NCI-H1694 (cell line): ENCODE measurements around the gene STIM2.
"Not testable (repeated sequence)": the region's sequence is repeated elsewhere in the genome, so short reads cannot be mapped to it uniquely, and the experiment has no call there.

Experiments used
- DNase-seq: peaks from one replicate; lab custom pipeline; 2025; lab: John Stamatoyannopoulos, UW

Gene STIM2

GRCh38 chr4:26867914-26868684 is 7.5 kb downstream of the STIM2 start:
- DNase-seq = no peak

DNA sequence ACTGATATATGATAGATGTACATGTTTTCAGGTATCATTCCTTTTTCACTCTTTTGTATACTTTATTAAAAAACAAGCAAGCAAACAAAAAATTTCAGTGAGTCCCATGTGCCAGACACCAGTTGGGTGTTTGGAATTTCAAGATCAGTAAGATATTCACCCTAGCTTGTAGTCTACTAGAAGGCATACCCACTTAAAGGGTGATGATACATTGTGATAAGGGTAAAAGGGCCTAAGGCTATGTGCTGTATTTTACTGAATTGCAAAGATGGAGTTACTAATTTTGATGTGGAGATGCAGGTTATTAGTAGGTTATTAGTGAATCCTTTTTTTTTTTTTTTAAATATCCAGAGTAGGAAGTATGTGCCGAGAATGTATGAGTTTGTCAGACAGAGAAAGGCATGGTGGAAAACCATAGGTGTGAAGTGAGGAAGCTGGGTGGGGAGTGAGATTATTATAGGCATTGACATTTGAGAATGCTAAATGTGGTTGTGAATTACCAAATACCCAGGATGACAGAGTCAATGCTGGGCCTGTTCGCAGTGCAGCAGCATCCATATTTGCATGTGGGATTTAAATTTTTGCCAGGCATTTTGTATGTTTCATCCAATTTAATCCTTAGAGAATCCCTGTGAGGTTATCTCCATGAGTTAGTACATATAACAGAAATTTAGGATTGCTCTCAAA is 10.1 kb downstream of the STIM2 start:
- DNase-seq = no peak

DNA sequence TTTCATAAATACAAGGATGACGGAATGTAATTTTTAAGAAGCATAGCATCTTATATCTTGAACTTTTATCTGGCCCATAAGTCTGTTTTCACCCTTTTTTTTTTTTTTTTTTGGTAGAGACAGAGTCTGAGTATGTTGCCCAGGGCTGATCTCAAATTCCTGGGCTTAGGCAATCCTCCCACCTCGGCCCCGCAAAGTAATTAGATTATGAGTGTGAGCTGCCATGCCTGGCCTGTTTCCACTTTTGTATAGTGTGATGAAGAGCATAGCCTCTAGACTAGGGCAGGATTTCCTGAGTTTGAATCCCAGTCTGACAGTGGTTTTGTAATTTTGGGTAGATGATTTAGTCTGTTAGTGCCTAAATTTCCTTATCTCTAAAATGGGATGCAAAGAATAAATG is 11.0 kb downstream of the STIM2 start:
- no peak for DNase-seq

DNA sequence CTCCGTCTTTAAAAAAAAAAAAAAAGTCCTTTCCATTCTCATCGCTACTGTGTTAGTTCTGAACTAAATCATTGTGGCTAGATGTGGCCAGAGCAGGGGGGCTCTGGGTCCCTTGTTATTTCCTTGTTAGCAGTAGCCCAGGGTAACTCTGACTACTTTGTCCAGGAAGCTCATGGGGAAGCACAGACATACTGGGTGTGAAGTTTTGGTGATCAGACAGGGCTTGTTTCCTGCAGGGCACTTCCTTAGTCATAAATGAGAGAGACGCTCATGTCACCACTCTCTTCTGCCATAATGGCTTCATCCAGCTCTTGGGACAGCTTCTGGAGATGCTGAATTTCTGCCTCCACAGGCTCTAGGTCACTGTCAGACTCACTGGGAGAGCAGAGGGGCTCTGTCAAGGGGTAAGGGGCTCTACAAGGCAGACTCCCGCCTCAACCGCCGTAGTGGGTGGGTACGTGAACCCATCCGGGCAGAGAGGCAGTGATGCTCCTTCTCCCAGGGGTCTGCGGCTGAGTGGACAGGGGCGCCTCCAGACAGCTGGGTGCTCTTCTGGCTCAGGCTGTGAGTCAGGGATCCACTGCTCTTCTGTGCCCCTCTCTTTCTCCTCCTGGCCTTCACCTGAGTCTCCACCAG is 12.9 kb downstream of the STIM2 start:
- DNase-seq = no peak

GRCh38 chr4:26874110-26874509 is 13.5 kb downstream of the STIM2 start:
- no peak for DNase-seq

DNA sequence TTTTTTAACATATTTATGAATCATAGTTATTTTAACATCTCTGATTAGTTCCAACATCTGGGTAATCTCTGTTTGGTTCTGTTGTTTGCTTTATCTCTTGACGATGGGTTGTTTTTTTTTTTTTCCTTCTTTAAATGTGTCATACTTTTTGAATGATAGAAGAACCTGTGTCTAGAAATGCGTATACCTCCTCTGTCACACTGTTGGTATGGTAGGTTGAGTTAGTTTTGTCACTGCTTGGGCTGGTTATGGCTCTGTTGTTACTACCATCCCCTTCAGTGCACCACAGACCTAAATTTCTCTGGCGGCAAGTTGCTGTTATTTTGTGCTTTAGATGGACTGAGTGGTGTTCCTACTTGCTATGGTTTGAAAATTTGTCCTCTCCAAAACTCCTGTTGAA is 16.8 kb downstream of the STIM2 start:
- DNase-seq = no peak

- DNase-seq = no peak
Observed at GRCh38 chr4:26877961-26878360, 17.3 kb downstream of the STIM2 start.

- DNase-seq = no peak
Observed at GRCh38 chr4:26878794-26879391, 18.3 kb downstream of the STIM2 start.

GRCh38 chr4:26879805-26880204 is 19.2 kb downstream of the STIM2 start:
- no peak for DNase-seq

DNA sequence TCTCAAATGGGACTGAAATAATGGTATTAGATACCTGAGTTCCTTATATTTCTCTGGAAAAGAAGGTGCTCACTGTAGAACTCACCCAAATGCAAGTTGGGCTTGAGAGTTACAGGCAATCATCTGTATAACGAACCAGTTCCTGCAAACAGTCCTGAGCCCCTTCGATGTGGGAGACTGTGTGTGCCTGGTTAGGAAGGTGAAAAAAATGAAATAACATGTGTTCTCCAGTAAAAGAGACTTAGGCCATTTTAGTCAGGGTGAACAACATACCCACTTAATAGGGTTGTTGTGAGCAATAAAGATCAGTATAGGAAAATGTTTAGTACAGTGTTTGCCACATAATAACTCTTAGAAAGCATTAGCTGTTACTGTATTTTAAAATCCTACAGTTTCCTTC is 23.4 kb downstream of the STIM2 start:
- DNase-seq = no peak

DNA sequence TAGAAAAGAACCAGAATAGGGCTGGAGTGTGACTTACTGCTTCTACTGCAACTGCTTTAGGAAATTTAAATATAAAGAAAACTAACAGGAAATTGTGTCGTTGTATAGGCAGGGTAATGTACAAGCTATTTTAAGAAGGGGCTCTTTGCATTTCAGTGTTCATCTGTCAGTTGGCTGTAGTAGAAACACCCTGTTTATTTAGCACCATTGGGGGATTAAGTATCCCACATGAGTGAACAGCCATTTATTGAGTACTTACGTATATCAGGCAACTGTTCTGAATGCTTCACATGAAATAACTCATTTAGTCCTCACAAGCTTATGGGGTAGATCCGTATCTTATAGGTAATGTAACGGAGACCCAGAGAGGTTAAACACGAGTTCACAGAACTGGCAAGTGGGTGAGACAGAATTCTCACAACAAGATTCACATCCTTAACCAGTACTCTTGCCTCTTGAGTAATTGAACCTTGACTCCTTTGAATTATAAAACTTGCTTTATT is 23.9 kb downstream of the STIM2 start:
- DNase-seq = no peak

GRCh38 chr4:26885912-26886274 is 25.3 kb downstream of the STIM2 start:
- no peak for DNase-seq

DNA sequence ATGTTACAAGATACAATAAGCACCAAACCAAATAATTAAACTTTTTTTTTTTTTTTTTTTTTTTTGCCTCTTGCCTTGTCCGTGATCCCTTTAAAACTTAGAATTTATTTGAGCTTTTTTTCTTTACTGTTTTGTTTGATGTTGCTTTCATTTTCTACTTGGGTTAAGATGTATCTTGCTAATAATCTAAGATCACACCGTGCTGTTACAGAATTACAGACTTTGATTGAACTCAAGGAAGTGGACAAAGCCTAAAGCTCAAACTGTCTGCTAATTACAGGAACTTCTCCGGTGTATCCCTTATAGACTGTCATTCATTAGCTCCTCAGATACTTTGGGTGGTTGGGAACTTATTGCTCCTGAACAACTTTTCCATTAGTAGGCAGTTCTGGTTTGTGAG is 26.5 kb downstream of the STIM2 start:
- DNase-seq = no peak

DNA sequence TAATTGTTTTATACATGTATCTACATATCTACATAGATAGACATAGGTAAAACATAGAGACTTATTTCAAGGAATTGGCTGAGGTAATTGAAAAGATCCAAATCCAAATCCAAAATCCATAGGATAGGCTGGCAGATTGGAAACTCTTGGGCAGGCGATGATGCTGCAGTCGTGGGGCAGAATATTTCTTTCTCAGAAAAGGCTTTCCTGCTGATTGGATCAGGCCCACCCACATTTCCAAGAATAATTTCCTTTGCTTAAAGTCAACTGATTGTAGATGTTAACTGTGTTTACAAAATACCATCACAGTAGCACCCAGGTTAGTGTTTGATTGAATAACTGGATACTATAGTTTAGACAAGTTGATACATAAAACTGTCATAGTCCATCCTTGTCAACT is 27.2 kb downstream of the STIM2 start:
- no peak for DNase-seq

- no peak for DNase-seq
Observed at GRCh38 chr4:26889356-26889755, 28.7 kb downstream of the STIM2 start.

- no peak for DNase-seq
Observed at GRCh38 chr4:26891054-26891453, 30.4 kb downstream of the STIM2 start.

DNA sequence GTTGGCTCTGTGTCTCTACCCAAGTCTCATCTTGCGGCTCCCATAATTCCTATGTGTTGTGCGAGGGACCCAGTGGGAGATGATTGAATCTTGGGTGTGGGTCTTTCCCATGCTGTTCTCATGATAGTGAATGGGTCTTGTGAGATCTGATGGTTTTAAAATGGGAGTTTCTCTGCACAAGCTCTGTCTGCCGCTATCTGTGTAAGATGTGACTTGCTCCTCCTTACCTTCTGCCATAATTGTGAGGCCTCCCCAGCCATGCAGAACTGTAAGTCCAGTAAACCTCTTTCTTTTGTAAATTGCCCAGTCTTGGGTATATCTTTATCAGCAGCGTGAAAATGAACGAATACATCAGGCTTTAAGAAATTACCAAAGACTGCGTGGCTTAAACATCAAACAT is 31.2 kb downstream of the STIM2 start:
- no peak for DNase-seq

DNA sequence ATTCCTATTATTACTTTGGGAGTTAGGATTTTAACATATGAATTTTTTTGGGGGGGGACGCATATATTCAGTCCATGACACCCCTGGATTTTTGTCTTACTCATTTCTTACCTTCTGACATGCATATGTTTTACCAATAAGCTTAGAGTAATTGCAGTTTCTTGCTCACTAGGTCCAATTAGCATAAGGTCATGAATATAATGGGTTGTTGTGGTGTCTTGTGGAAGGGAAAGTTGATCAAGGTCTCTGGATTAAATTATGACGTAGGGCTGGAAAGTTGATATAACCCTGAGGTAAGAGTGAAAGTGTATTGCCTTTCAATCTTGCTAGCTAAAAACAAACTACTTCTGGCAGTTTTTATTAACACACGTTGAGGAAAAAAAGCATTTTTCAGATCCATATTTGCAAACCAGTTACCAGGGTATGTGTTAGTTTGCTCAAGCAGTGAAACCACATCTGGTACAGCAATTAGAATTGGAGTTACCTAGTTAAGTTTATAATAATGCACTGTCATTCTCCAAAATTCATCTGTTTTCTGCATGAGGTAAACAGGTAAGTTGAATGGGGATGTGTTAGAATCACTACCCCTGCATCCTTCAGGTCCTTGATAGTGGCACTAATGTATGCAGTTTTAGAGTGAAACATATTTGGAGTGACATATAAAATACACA is 32.0 kb downstream of the STIM2 start:
- no peak for DNase-seq

GRCh38 chr4:26893491-26893890 is 32.9 kb downstream of the STIM2 start:
- DNase-seq = no peak

GRCh38 chr4:26894881-26895280 is 34.2 kb downstream of the STIM2 start:
- not testable (repeated sequence) for DNase-seq

GRCh38 chr4:26896636-26897035 is 36.0 kb downstream of the STIM2 start:
- DNase-seq = no peak

DNA sequence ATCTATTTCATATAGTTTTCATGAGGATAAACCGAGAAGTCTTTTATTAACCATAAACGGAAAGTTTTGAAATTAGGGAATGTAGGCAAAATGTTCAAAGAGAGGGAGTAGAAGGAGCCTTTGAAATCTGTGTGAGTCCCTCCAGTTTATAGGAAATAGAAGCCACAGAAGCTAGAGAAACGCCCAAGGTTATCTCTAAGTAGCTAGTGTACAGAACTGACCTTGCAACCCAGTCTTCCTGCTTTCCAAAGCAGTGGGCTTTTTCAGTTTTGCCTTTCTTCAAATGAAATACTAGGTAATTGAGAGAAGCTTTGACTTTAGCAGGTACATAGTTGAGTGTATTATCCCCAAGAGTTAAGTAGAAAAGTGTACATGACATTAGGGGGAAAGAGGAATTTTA is 39.4 kb downstream of the STIM2 start:
- DNase-seq = no peak
